ENCODE data around the gene LCTL. TPM values are rescaled to one million over a fixed set of nuclear protein-coding genes. Genes with fewer than 3 reads are reported as not detected.

The LCTL gene
- polyA plus RNA-seq, 2 donors = not detected

Other genes starting within 250 kb of the LCTL start
- 1 to 10 TPM; 6.3 to 7.7 TPM for gene TIPIN, start 209.3 kb downstream of the LCTL start, polyA plus RNA-seq
- gene MAP2K1, start 179.1 kb downstream of the LCTL start, polyA plus RNA-seq = 10 to 100 TPM; 34.5 to 68.1 TPM
- 10 to 100 TPM; 18.5 to 25.1 TPM for gene SNAPC5, start 68.2 kb downstream of the LCTL start, polyA plus RNA-seq
- 1,000 to 10,000 TPM; 2,290 to 3,299 TPM for gene RPL4, start 61.1 kb downstream of the LCTL start, polyA plus RNA-seq
- gene ZWILCH, start 60.7 kb downstream of the LCTL start, polyA plus RNA-seq = 1 to 10 TPM; 4.5 to 7.9 TPM
- 1 to 10 TPM in 1 of 2 donors, under 1 TPM in 1; 0.75 to 1.6 TPM for gene SMAD6, start 136.2 kb upstream of the LCTL start, polyA plus RNA-seq

Data from esophagus (tissue), 2 donors.